ENCODE measurements around the gene ANK2. TPM values are rescaled to one million over a fixed set of nuclear protein-coding genes. Genes with fewer than 3 reads are reported as not detected.

Gene ANK2
- total RNA-seq, 1 donor, result 0.94 TPM

- H3K4me1 ChIP-seq (ENCODE audit: insufficient read depth, low read length), result no peaks in the 10 kb centered on the region
- no peaks in the 10 kb centered on the region for H3K9me3 ChIP-seq (ENCODE audit: low read depth, low read length)
- no peaks in the 10 kb centered on the region for H3K27me3 ChIP-seq (ENCODE audit: insufficient read depth, low read length)
- H3K4me3 ChIP-seq (ENCODE audit: low read length), result no peak overlapping the region
Measured at GRCh38 chr4:113276464-113277170, 227.2 kb downstream of the ANK2 start.

- no peaks in the 10 kb centered on the region for H3K9me3 ChIP-seq (ENCODE audit: low read depth, low read length)
- no peaks in the 10 kb centered on the region for H3K27me3 ChIP-seq (ENCODE audit: insufficient read depth, low read length)
- H3K4me3 ChIP-seq (ENCODE audit: low read length), result no peak overlapping the region
- no peaks in the 10 kb centered on the region for H3K4me1 ChIP-seq (ENCODE audit: insufficient read depth, low read length)
Measured at GRCh38 chr4:113278324-113278934, 229.0 kb downstream of the ANK2 start.

- Histone ChIP-seq H3K4me1 (ENCODE audit: insufficient read depth, low read length) (no peaks in the 10 kb centered on the region), H3K27me3 (ENCODE audit: insufficient read depth, low read length) (no peaks in the 10 kb centered on the region), H3K4me3 (ENCODE audit: low read length) (no peak overlapping the region), H3K9me3 (ENCODE audit: low read depth, low read length) (no peaks in the 10 kb centered on the region)
Measured at GRCh38 chr4:113285501-113285900, 236.0 kb downstream of the ANK2 start.

DNA sequence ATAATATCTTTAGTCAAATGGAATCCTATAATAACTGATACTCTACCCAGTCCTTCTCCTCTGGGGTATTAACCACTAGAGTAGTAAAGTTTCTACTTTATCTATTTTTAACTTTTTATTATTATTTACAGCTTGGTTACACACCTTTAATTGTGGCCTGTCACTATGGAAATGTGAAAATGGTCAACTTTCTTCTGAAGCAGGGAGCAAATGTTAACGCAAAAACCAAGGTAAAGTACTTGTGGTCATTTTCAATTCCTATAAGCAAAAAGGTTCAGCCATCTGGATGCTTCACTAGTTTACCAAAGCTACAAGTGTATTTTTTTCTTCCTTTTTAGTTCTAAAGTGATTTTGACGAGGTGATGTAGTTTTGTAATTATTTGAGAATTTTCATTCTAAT lies 238.8 kb downstream of the ANK2 start:
- Histone ChIP-seq H3K4me1 (ENCODE audit: insufficient read depth, low read length) (no peaks in the 10 kb centered on the region), H3K4me3 (ENCODE audit: low read length) (no peak overlapping the region), H3K9me3 (ENCODE audit: low read depth, low read length) (no peaks in the 10 kb centered on the region), H3K27me3 (ENCODE audit: insufficient read depth, low read length) (no peaks in the 10 kb centered on the region)

DNA sequence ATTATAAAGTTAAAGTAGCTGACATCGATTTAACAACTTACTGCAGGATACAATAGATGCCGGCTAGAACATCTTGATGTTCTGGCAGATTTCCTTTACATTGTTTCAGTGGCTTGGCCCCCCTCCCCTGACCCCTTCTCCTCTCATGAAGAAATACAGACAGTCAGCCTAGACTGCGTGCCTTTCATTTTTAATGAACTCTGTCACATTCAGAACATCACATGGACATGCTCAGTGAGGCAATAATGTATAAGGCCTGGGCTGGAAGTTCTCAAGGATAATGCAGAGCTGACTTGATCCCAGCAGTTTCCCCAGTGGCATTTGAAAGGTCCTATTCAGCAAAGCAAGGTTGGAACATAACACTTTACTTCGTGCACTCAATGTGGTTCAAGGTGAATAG lies 239.2 kb downstream of the ANK2 start:
- H3K4me3 ChIP-seq (ENCODE audit: low read length), result no peak overlapping the region

GRCh38 chr4:113289766-113290165 lies 240.3 kb downstream of the ANK2 start:
- no peaks in the 10 kb centered on the region for H3K27me3 ChIP-seq (ENCODE audit: insufficient read depth, low read length)
- no peaks in the 10 kb centered on the region for H3K4me1 ChIP-seq (ENCODE audit: insufficient read depth, low read length)
- no peak overlapping the region for H3K4me3 ChIP-seq (ENCODE audit: low read length)
- no peaks in the 10 kb centered on the region for H3K9me3 ChIP-seq (ENCODE audit: low read depth, low read length)

More for the DNA sequence above, 239.2 kb downstream of the ANK2 start:
- Histone ChIP-seq H3K4me1 (ENCODE audit: insufficient read depth, low read length) (no peaks in the 10 kb centered on the region), H3K9me3 (ENCODE audit: low read depth, low read length) (no peaks in the 10 kb centered on the region), H3K27me3 (ENCODE audit: insufficient read depth, low read length) (no peaks in the 10 kb centered on the region)

DNA sequence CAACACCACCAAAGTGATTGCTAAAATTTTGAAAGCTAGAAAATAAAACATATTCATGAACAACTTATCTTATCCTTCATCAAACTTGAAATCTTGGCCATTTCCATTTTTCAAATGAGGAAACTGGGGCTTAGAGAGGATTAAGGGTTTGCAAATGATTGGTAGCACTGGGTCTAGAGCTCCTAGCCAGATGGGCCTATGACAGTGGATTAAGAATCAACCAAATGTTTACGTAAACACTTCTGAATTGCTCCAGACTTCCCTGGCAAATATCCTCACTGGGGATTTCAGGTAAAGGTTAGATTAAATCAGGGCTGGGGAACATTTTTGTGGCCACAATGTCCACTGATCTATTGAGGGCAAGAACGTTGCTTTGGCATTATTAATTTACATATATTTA lies 241.2 kb downstream of the ANK2 start:
- Histone ChIP-seq H3K4me1 (ENCODE audit: insufficient read depth, low read length) (no peaks in the 10 kb centered on the region), H3K4me3 (ENCODE audit: low read length) (no peak overlapping the region), H3K9me3 (ENCODE audit: low read depth, low read length) (no peaks in the 10 kb centered on the region), H3K27me3 (ENCODE audit: insufficient read depth, low read length) (no peaks in the 10 kb centered on the region)

DNA sequence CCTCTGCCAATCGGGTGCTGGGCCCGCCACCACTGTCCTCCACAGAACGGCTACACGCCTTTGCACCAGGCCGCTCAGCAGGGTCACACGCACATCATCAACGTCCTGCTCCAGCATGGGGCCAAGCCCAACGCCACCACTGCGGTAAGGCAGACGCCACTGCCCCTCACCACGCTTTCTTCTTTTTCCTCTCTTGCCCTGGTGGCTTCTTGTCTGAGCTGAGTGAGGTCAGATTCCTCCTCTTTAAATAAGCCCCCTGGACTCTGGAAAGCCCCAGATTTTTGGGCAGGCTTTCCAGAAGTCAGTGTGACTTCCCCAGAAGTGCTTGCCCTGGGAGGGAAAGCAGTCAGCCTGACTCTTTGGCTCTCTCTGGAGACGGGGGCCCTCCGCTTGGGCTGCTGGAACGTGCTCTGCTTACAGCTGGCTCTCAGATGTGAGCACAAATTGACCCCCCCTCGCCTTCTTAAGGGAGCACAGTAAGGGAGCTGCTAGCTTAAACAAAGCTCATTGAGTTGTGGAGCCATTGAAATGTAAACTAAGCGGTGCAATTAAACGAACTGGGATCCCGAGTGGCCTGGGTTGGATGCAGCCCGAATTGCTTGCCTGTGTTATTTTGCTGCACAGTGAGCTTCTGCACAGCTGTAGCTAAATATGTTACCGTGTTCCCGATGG lies 243.1 kb downstream of the ANK2 start:
- H3K9me3 ChIP-seq (ENCODE audit: low read depth, low read length), result no peaks in the 10 kb centered on the region
- H3K27me3 ChIP-seq (ENCODE audit: insufficient read depth, low read length), result no peaks in the 10 kb centered on the region
- no peaks in the 10 kb centered on the region for H3K4me1 ChIP-seq (ENCODE audit: insufficient read depth, low read length)
- H3K4me3 ChIP-seq (ENCODE audit: low read length), result no peak overlapping the region

DNA sequence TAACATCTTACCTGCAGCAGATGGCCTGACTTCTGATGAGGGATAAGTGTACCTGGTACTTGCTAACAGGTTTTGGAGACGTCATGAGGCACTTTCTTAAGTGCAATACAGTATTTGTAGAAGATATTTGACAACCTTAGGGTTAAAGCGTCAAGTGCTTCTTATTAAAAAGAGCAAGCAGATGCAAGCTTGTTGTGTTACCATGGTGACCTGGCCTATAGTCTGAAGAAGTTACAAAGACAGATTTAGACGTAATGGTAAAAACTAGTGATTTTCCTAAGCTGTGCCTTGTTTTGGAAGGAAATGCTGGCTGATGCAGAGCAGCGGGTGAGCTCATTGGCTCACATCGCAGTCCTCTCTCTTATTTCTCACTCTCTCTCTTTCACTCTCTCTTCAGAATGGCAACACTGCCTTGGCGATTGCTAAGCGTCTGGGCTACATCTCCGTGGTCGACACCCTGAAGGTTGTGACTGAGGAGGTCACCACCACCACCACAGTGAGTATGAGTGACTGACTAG lies 243.6 kb downstream of the ANK2 start:
- Histone ChIP-seq H3K4me3 (ENCODE audit: low read length) (no peak overlapping the region), H3K9me3 (ENCODE audit: low read depth, low read length) (no peaks in the 10 kb centered on the region), H3K27me3 (ENCODE audit: insufficient read depth, low read length) (no peaks in the 10 kb centered on the region), H3K4me1 (ENCODE audit: insufficient read depth, low read length) (no peaks in the 10 kb centered on the region)

DNA sequence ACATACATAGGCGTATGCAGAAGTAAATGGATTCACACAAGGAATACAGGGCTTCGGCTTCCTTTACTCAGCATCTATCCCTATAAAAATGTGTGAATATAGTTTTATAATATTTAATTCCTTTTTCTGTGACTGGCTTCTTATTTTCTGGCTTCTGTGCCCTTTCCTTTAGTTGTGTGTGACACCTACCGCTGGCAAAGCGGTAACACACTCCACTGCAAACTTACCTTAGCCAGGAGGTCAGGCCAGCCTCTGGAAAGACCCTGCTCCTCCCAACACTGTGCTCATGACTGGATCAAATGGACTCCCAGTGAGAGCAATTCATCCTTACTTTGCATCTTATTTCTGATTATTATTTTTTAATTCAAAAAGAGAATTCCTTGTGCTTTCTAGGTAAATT lies 244.2 kb downstream of the ANK2 start:
- Histone ChIP-seq H3K9me3 (ENCODE audit: low read depth, low read length) (no peaks in the 10 kb centered on the region), H3K27me3 (ENCODE audit: insufficient read depth, low read length) (no peaks in the 10 kb centered on the region), H3K4me3 (ENCODE audit: low read length) (no peak overlapping the region), H3K4me1 (ENCODE audit: insufficient read depth, low read length) (no peaks in the 10 kb centered on the region)

DNA sequence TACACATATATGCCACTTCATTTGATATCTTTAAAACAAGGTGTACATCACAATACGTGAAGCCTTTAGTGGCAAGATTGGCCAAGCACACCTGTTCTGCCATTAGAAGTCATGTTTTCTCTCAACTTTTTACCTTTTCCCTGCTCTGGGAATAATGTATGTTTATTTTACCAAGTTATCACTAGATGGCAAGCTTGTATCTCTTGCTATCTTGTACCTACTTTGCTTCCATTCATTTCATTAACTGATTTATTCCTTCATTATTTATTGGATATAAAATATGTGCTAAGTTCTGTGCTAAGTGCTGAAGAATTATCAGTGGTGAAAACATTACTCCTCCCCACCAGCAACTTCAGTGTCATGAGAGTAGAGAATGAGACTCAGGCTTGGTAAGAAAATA lies 245.5 kb downstream of the ANK2 start:
- Histone ChIP-seq H3K4me3 (ENCODE audit: low read length) (no peak overlapping the region), H3K9me3 (ENCODE audit: low read depth, low read length) (no peaks in the 10 kb centered on the region), H3K4me1 (ENCODE audit: insufficient read depth, low read length) (no peaks in the 10 kb centered on the region), H3K27me3 (ENCODE audit: insufficient read depth, low read length) (no peaks in the 10 kb centered on the region)

DNA sequence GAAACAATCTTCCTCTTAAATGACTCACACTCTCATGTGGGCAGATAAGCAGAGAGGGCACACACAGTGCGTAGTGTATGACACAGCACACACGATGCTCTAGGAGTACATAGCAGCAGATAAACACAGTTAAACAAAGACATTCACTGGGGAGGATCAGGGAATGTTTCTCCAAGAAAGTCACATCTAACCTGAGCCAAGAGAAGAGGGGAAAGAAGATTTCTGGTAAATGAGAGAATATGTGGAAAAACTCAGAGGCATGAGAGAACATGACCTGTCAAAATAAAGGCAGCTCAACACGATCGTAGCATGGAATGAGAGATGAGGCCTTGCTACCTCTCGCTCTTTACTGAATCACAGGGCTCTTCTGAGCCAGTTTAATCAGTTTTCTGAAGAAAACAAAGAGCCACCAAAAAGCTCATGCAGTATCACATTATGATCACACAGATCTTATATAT lies 251.0 kb downstream of the ANK2 start:
- Histone ChIP-seq H3K4me1 (ENCODE audit: insufficient read depth, low read length) (no peaks in the 10 kb centered on the region), H3K9me3 (ENCODE audit: low read depth, low read length) (no peaks in the 10 kb centered on the region), H3K4me3 (ENCODE audit: low read length) (no peak overlapping the region), H3K27me3 (ENCODE audit: insufficient read depth, low read length) (no peaks in the 10 kb centered on the region)

- no peaks in the 10 kb centered on the region for H3K27me3 ChIP-seq (ENCODE audit: insufficient read depth, low read length)
- H3K9me3 ChIP-seq (ENCODE audit: low read depth, low read length), result no peaks in the 10 kb centered on the region
- no peaks in the 10 kb centered on the region for H3K4me1 ChIP-seq (ENCODE audit: insufficient read depth, low read length)
- no peak overlapping the region for H3K4me3 ChIP-seq (ENCODE audit: low read length)
Measured at GRCh38 chr4:113302051-113302450, 252.6 kb downstream of the ANK2 start.

DNA sequence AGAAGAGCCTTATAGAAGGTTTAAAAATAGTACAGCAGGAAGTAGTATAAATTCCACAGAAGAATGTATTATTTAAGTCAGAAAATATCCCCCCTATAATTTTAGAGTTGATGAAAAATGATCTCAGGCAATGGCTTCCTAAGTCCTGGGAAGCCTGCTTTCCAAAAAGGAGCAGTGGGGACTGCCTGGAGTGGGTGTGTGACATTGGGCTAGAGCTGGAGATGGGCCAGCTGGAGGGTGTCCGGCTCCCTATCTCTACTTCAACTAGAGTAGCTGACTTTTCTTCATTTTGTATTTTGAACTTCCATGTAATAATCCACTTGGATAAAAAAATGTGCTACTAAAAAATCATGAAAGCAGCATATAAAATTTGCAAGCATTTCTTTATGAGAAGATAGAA lies 253.9 kb downstream of the ANK2 start:
- Histone ChIP-seq H3K4me3 (ENCODE audit: low read length) (no peak overlapping the region), H3K9me3 (ENCODE audit: low read depth, low read length) (no peaks in the 10 kb centered on the region), H3K27me3 (ENCODE audit: insufficient read depth, low read length) (no peaks in the 10 kb centered on the region), H3K4me1 (ENCODE audit: insufficient read depth, low read length) (no peaks in the 10 kb centered on the region)

GRCh38 chr4:113311047-113311446 lies 261.6 kb downstream of the ANK2 start:
- Histone ChIP-seq H3K27me3 (ENCODE audit: insufficient read depth, low read length) (no peaks in the 10 kb centered on the region), H3K4me1 (ENCODE audit: insufficient read depth, low read length) (no peaks in the 10 kb centered on the region), H3K4me3 (ENCODE audit: low read length) (no peak overlapping the region), H3K9me3 (ENCODE audit: low read depth, low read length) (no peaks in the 10 kb centered on the region)

Data from mononuclear cell (primary cell).